PC-9 (cell line): ENCODE data around the gene INO80. TPM values are rescaled to one million over a fixed set of nuclear protein-coding genes. Genes with fewer than 3 reads are reported as not detected.

ENCODE experiments used
- BruUV-seq: library from RNA; stranded (reverse); fragments of 400-500 nt; replicated peaks from 2 replicates; lab custom pipeline; 2021; lab: Mats Ljungman, UMichigan
- CTCF ChIA-PET: fragments of 300-600 bp; sonication (Branson Sonifier 250); formaldehyde crosslinking; loops from one replicate; lab custom pipeline; 2022; ENCODE audit warnings: antibody characterized with exemption; lab: Charles Lee
- POLR2A ChIA-PET: fragments of 300-600 bp; sonication (Branson Sonifier 250); formaldehyde crosslinking; loops from one replicate; lab custom pipeline; 2022; ENCODE audit warnings: antibody characterized with exemption; ENCODE audit not compliant: unreplicated experiment; lab: Charles Lee
- DNase-seq, 2 experiments: peaks; one replicate each; pipeline versions ENCODE4 v3.0.0 to v3.0.0-alpha.2; 2015 to 2022; ENCODE audit warnings: mixed read lengths in 1 of 2
- H2AFZ ChIP-seq: fragments of 200-600 bp; sonication (generic); 2 replicates; pipeline ENCODE4 v1.8.1; 2017; ENCODE audit warnings: antibody characterized with exemption
- H3F3A ChIP-seq: fragments of 200-600 bp; sonication (generic); 2 replicates; pipeline ENCODE4 v1.8.1; 2017; ENCODE audit warnings: antibody characterized with exemption, mild to moderate bottlenecking, low read depth; ENCODE audit not compliant: insufficient read depth
- H3K27ac ChIP-seq: fragments of 200-600 bp; sonication (generic); 2 replicates; pipeline ENCODE4 v1.6.1; 2016; ENCODE audit warnings: mixed run types
- H3K27me3 ChIP-seq: fragments of 200-600 bp; sonication (generic); 2 replicates; pipeline ENCODE4 v1.6.1; 2016; ENCODE audit warnings: low read depth, mixed run types; ENCODE audit not compliant: insufficient read depth
- H3K36me3 ChIP-seq: fragments of 200-600 bp; sonication (generic); 2 replicates; pipeline ENCODE4 v1.6.1; 2016; ENCODE audit warnings: low read depth, mixed run types
- H3K4me1 ChIP-seq: fragments of 200-600 bp; sonication (generic); replicated peaks from 2 replicates; pipeline ENCODE4 v1.6.1; 2016; ENCODE audit warnings: mixed run types; ENCODE audit not compliant: insufficient read depth
- H3K4me2 ChIP-seq: fragments of 200-600 bp; sonication (generic); 2 replicates; pipeline ENCODE4 v1.6.1; 2017; ENCODE audit warnings: mixed run types
- H3K4me3 ChIP-seq: fragments of 200-600 bp; sonication (generic); 2 replicates; pipeline ENCODE4 v1.6.1; 2016; ENCODE audit warnings: mixed run types
- H3K79me2 ChIP-seq: fragments of 200-600 bp; sonication (generic); 2 replicates; pipeline ENCODE4 v1.6.1; 2017; ENCODE audit warnings: low read depth, mixed run types
- H3K9me2 ChIP-seq: fragments of 200-600 bp; sonication (generic); 2 replicates; pipeline ENCODE4 v1.8.1; 2017; ENCODE audit warnings: mild to moderate bottlenecking; ENCODE audit not compliant: insufficient read depth
- H3K9me3 ChIP-seq: fragments of 200-600 bp; sonication (generic); 2 replicates; pipeline ENCODE4 v1.8.1; 2016; ENCODE audit warnings: low read depth; ENCODE audit not compliant: insufficient read depth
- H4K20me1 ChIP-seq: fragments of 200-600 bp; sonication (generic); 2 replicates; pipeline ENCODE4 v1.8.1; 2017; ENCODE audit not compliant: insufficient read depth
- EZH2 ChIP-seq: fragments of 200-600 bp; sonication (generic); IDR thresholded peaks from 2 replicates; pipeline ENCODE4 v1.8.0; 2017; ENCODE audit warnings: antibody characterized with exemption, low read depth
- intact Hi-C: fragments of 100-400 bp; cut with micrococcal nuclease; formaldehyde crosslinking; loops from one replicate; pipeline ENCODE4 v1.10.0; 2022; ENCODE audit not compliant: unreplicated experiment
- total RNA-seq: library from RNA; stranded (reverse); gene quantifications from 2 replicates; pipeline ENCODE4 v1.2.3, GENCODE V29; 2021
- TF ChIP-seq, protein P1 (sequence below): fragments of 200-600 bp; sonication (generic); conservative IDR thresholded peaks from 2 replicates; pipeline ENCODE4 v1.6.1; 2017; ENCODE audit warnings: mixed run types, antibody characterized with exemption, mild to moderate bottlenecking, moderate library complexity

The INO80 gene
- total RNA-seq, 1 experiment from 2014 or later = 18.8 TPM

DNA sequence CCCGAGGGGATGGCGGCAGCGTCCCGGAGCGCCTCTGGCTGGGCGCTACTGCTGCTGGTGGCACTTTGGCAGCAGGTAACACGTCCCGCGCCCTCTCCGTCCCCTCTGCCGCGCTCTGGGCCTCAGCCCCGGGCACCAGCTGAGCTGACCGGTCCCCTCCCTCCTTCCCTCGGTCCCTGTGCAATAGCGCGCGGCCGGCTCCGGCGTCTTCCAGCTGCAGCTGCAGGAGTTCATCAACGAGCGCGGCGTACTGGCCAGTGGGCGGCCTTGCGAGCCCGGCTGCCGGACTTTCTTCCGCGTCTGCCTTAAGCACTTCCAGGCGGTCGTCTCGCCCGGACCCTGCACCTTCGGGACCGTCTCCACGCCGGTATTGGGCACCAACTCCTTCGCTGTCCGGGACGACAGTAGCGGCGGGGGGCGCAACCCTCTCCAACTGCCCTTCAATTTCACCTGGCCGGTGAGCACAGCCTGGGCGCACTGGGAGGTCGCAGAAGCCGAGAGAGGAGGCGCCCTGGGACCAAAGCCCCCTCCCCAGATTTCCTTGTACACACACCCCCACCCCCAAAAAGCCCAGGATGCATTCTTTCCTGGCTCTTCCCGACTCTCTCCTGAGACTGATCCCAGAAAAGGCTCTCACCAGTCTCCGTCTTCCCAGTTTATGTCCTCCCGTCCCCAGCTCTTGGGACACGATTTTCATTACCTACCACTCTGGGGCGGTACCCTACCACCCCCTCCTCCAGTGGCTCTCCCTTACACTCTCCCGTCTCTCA is 186.2 kb downstream of the INO80 start:
- CTCF ChIA-PET = interaction anchor here (0.6 to 1.1 kb wide), 5 partner anchors 10 to 330 kb away, joined by 4 to 27 read pairs (median 14); no protein-coding TSS in a partner anchor
- Histone ChIP-seq H4K20me1 (no peaks in the 10 kb centered on the region), H3K4me1 (0 out of 2 replicates have a peak, but pooled peaks cover 6% of the 10 kb centered on the region), H3K4me3 (peak overlapping the region; percentile 77), H3K4me2 (peak overlapping the region; percentile 98), H3K9me2 (no peaks in the 10 kb centered on the region), H2AFZ (peak overlapping the region; percentile 85), H3K27ac (no peak overlapping the region), H3K79me2 (no peaks in the 10 kb centered on the region), H3K27me3 (peaks cover 29% of the 10 kb centered on the region), H3K9me3 (no peaks in the 10 kb centered on the region), H3K36me3 (no peaks in the 10 kb centered on the region), H3F3A (peaks cover 9% of the 10 kb centered on the region; the same call in 1 of the 2 replicates)
- DNase-seq = no peak
- POLR2A ChIA-PET = interaction anchor here (0.6 to 1.0 kb wide), 2 partner anchors 12 to 403 kb away, joined by 5 to 9 read pairs; partner anchors contain the start of genes NUSAP1 and OIP5
- intact Hi-C loops = no loop called here
- TSS peak; percentile 17 for BruUV-seq
- no peak for TF ChIP-seq EZH2
- TF ChIP-seq, protein P1, sequence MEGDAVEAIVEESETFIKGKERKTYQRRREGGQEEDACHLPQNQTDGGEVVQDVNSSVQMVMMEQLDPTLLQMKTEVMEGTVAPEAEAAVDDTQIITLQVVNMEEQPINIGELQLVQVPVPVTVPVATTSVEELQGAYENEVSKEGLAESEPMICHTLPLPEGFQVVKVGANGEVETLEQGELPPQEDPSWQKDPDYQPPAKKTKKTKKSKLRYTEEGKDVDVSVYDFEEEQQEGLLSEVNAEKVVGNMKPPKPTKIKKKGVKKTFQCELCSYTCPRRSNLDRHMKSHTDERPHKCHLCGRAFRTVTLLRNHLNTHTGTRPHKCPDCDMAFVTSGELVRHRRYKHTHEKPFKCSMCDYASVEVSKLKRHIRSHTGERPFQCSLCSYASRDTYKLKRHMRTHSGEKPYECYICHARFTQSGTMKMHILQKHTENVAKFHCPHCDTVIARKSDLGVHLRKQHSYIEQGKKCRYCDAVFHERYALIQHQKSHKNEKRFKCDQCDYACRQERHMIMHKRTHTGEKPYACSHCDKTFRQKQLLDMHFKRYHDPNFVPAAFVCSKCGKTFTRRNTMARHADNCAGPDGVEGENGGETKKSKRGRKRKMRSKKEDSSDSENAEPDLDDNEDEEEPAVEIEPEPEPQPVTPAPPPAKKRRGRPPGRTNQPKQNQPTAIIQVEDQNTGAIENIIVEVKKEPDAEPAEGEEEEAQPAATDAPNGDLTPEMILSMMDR = no peak

Other genes with a start within 250 kb of the INO80 start
- gene RHOV, start 242.0 kb downstream of the INO80 start, total RNA-seq = 1.4 and 4.1 TPM in 2 replicates
- 9.6 and 9.9 TPM in 2 replicates for gene VPS18, start 221.8 kb downstream of the INO80 start, total RNA-seq
- 0.48 and 0.55 TPM in 2 replicates for gene DLL4, start 186.9 kb downstream of the INO80 start, total RNA-seq
- gene CHAC1, start 162.8 kb downstream of the INO80 start, total RNA-seq = 5.3 and 8.6 TPM in 2 replicates
- 0.70 TPM in 1 of 2 replicates, not detected in the other for gene EXD1, start 114.5 kb upstream of the INO80 start, total RNA-seq
- 133 and 199 TPM in 2 replicates for gene CHP1, start 115.0 kb upstream of the INO80 start, total RNA-seq
- gene OIP5, start 216.3 kb upstream of the INO80 start, total RNA-seq = 23.9 and 25.4 TPM in 2 replicates
- gene NUSAP1, start 216.6 kb upstream of the INO80 start, total RNA-seq = 185 and 190 TPM in 2 replicates